KOPT-K1 (cell line): ENCODE data around the gene WDR43.
A peak's percentile ranks its signal among the peaks of the same experiment; 100 is the strongest.

Experiments
- H3K27ac ChIP-seq: fragments of 200-600 bp; sonication (generic); 2 replicates; pipeline ENCODE4 v1.5.1; 2016; ENCODE audit warnings: antibody characterized with exemption, mild to moderate bottlenecking, low read depth, low read length; ENCODE audit not compliant: poor library complexity, severe bottlenecking
- H3K36me3 ChIP-seq: fragments of 200-600 bp; sonication (generic); 2 replicates; pipeline ENCODE4 v1.5.1; 2017; ENCODE audit warnings: antibody characterized with exemption, mild to moderate bottlenecking, low read length, moderate library complexity; ENCODE audit not compliant: insufficient read depth
- H3K9me3 ChIP-seq: fragments of 200-600 bp; sonication (generic); 2 replicates; pipeline ENCODE4 v1.5.1; 2017; ENCODE audit warnings: antibody characterized with exemption, low read length, mild to moderate bottlenecking; ENCODE audit not compliant: insufficient read depth, poor library complexity, severe bottlenecking

Gene WDR43

GRCh38 chr2:28894470-28895188 lies at the start of gene WDR43:
Gene WDR43 (plus strand): TSS chr2:28894667. CDS start chr2:28894699, 32 bp downstream.
- peak within 1 kb of the TSS; percentile 88 for H3K27ac ChIP-seq
- peaks cover 21% of the 10 kb centered on the region for H3K36me3 ChIP-seq
- no peaks in the 10 kb centered on the region for H3K9me3 ChIP-seq

- no peak overlapping the region for H3K27ac ChIP-seq
- peaks cover 27% of the 10 kb centered on the region for H3K36me3 ChIP-seq
- H3K9me3 ChIP-seq = no peaks in the 10 kb centered on the region
Observed at GRCh38 chr2:28855193-28855592, 39.3 kb upstream of the WDR43 start.

GRCh38 chr2:28855977-28856376 lies 38.5 kb upstream of the WDR43 start:
- Histone ChIP-seq H3K9me3 (no peaks in the 10 kb centered on the region), H3K27ac (no peak overlapping the region), H3K36me3 (peaks cover 29% of the 10 kb centered on the region)

- Histone ChIP-seq H3K36me3 (peaks cover 41% of the 10 kb centered on the region), H3K9me3 (no peaks in the 10 kb centered on the region), H3K27ac (no peak overlapping the region)
Observed at GRCh38 chr2:28868611-28869010, 25.9 kb upstream of the WDR43 start.

- Histone ChIP-seq H3K9me3 (no peaks in the 10 kb centered on the region), H3K36me3 (peaks cover 31% of the 10 kb centered on the region), H3K27ac (peak overlapping the region; percentile 82)
Observed at GRCh38 chr2:28869494-28870145, 24.8 kb upstream of the WDR43 start.

GRCh38 chr2:28870146-28870891 lies 24.1 kb upstream of the WDR43 start, which contains the start of gene TRMT61B:
Gene TRMT61B (minus strand): TSS chr2:28870309. CDS start chr2:28870277, 32 bp downstream.
- peak within 1 kb of the TSS; percentile 82 for H3K27ac ChIP-seq

GRCh38 chr2:28871620-28872019 lies 22.8 kb upstream of the WDR43 start:
- no peak overlapping the region for H3K27ac ChIP-seq

More at GRCh38 chr2:28870146-28870891, 24.1 kb upstream of the WDR43 start, which contains the start of gene TRMT61B:
- Histone ChIP-seq H3K36me3 (peaks cover 24% of the 10 kb centered on the region), H3K9me3 (no peaks in the 10 kb centered on the region)

GRCh38 chr2:28880193-28880592 lies 14.3 kb upstream of the WDR43 start:
- Histone ChIP-seq H3K36me3 (no peaks in the 10 kb centered on the region), H3K9me3 (no peaks in the 10 kb centered on the region), H3K27ac (no peak overlapping the region)

More at GRCh38 chr2:28871620-28872019, 22.8 kb upstream of the WDR43 start:
- H3K36me3 ChIP-seq = peaks cover 18% of the 10 kb centered on the region
- no peaks in the 10 kb centered on the region for H3K9me3 ChIP-seq

- no peaks in the 10 kb centered on the region for H3K9me3 ChIP-seq
- no peak overlapping the region for H3K27ac ChIP-seq
- peaks cover 15% of the 10 kb centered on the region; the same call in 1 of the 2 replicates for H3K36me3 ChIP-seq
Observed at GRCh38 chr2:28893488-28893887, 979 bp upstream of the WDR43 start.

GRCh38 chr2:28895189-28895893 lies 874 bp downstream of the WDR43 start:
- H3K36me3 ChIP-seq = peaks cover 22% of the 10 kb centered on the region
- peak overlapping the region; percentile 88 for H3K27ac ChIP-seq
- no peaks in the 10 kb centered on the region for H3K9me3 ChIP-seq

- no peak overlapping the region for H3K27ac ChIP-seq
Observed at GRCh38 chr2:28896906-28897305, 2.4 kb downstream of the WDR43 start.

GRCh38 chr2:28898048-28898447 lies 3.6 kb downstream of the WDR43 start:
- Histone ChIP-seq H3K9me3 (no peaks in the 10 kb centered on the region), H3K36me3 (peaks cover 46% of the 10 kb centered on the region)

More at GRCh38 chr2:28896906-28897305, 2.4 kb downstream of the WDR43 start:
- Histone ChIP-seq H3K36me3 (peaks cover 34% of the 10 kb centered on the region), H3K9me3 (no peaks in the 10 kb centered on the region)

GRCh38 chr2:28901202-28901601 lies 6.7 kb downstream of the WDR43 start:
- no peaks in the 10 kb centered on the region for H3K9me3 ChIP-seq
- no peak overlapping the region for H3K27ac ChIP-seq
- H3K36me3 ChIP-seq = peaks cover 77% of the 10 kb centered on the region

More at GRCh38 chr2:28898048-28898447, 3.6 kb downstream of the WDR43 start:
- no peak overlapping the region for H3K27ac ChIP-seq

GRCh38 chr2:28901841-28902240 lies 7.4 kb downstream of the WDR43 start:
- peaks cover 81% of the 10 kb centered on the region for H3K36me3 ChIP-seq

More at GRCh38 chr2:28901841-28902240, 7.4 kb downstream of the WDR43 start:
- H3K9me3 ChIP-seq = no peaks in the 10 kb centered on the region
- H3K27ac ChIP-seq = no peak overlapping the region
